Neutrophil (primary cell): Measurements from ENCODE around the gene NUP205.

Experiments
- H3K27ac ChIP-seq: fragments of 200-600 bp; sonication (generic); 2 replicates; pipeline ENCODE4 v1.5.1; 2016; ENCODE audit warnings: mild to moderate bottlenecking, moderate library complexity
- H3K27me3 ChIP-seq: fragments of 200-600 bp; sonication (generic); 2 replicates; pipeline ENCODE4 v1.6.0; 2016; ENCODE audit warnings: mild to moderate bottlenecking
- H3K36me3 ChIP-seq: fragments of 200-600 bp; sonication (generic); 2 replicates; pipeline ENCODE4 v1.5.1; 2017
- H3K4me1 ChIP-seq, 2 experiments: fragments of 200-600 bp in 1 of 2; sonication (generic) in 1 of 2; 1 replicate in 1 of 2; 2 replicates in 1 of 2; pipeline versions ENCODE4 v1.5.1 to v1.6.1; 2013 to 2016; ENCODE audit warnings: low read depth in 1 of 2, low read length in 1 of 2, mild to moderate bottlenecking in 1 of 2, moderate library complexity in 1 of 2; ENCODE audit not compliant: control insufficient read depth in 1 of 2, insufficient read depth in 1 of 2
- H3K4me3 ChIP-seq, 2 experiments: fragments of 200-600 bp in 1 of 2; sonication (generic) in 1 of 2; 1 replicate in 1 of 2; 2 replicates in 1 of 2; pipeline ENCODE4 v1.5.1; 2013 to 2016; ENCODE audit warnings: low read depth in 1 of 2, low read length in 1 of 2, mild to moderate bottlenecking in 1 of 2, moderate library complexity in 1 of 2
- H3K9me3 ChIP-seq: fragments of 200-600 bp; sonication (generic); 2 replicates; pipeline ENCODE4 v1.5.1; 2016
- TF ChIP-seq, protein P1 (sequence below): fragments of 200-600 bp; sonication (generic); IDR thresholded peaks from 2 replicates; pipeline ENCODE4 v1.5.1; 2016; ENCODE audit warnings: antibody characterized with exemption

Gene NUP205

DNA sequence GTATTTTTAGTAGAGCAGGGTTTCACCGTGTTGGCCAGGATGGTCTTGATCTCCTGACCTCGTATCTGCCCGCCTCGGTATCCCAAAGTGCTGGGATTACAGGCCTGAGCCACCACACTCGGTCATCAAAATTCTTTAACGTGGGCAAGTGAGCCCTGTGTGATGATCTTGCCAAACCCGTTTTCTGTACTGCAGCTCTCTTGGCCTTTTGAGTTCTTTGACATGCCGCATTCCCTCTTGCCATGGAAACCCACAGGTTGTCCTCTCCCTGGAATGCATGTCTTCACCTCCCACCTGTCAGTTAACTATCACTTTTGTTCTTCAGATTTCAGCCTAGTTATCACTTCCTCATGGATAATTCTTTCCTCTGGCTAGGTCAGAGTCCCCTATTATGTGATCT is 5.0 kb downstream of the NUP205 start:
- no peaks in the 10 kb centered on the region for H3K36me3 ChIP-seq
- no peaks in the 10 kb centered on the region for H3K27me3 ChIP-seq
- no peak overlapping the region for H3K27ac ChIP-seq
- no peak overlapping the region for H3K4me3 ChIP-seq
- TF ChIP-seq, protein P1, sequence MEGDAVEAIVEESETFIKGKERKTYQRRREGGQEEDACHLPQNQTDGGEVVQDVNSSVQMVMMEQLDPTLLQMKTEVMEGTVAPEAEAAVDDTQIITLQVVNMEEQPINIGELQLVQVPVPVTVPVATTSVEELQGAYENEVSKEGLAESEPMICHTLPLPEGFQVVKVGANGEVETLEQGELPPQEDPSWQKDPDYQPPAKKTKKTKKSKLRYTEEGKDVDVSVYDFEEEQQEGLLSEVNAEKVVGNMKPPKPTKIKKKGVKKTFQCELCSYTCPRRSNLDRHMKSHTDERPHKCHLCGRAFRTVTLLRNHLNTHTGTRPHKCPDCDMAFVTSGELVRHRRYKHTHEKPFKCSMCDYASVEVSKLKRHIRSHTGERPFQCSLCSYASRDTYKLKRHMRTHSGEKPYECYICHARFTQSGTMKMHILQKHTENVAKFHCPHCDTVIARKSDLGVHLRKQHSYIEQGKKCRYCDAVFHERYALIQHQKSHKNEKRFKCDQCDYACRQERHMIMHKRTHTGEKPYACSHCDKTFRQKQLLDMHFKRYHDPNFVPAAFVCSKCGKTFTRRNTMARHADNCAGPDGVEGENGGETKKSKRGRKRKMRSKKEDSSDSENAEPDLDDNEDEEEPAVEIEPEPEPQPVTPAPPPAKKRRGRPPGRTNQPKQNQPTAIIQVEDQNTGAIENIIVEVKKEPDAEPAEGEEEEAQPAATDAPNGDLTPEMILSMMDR, result no peak
- H3K9me3 ChIP-seq, result no peaks in the 10 kb centered on the region
- H3K4me1 ChIP-seq, result peaks cover 11 to 12% of the 10 kb centered on the region in 2 experiments

DNA sequence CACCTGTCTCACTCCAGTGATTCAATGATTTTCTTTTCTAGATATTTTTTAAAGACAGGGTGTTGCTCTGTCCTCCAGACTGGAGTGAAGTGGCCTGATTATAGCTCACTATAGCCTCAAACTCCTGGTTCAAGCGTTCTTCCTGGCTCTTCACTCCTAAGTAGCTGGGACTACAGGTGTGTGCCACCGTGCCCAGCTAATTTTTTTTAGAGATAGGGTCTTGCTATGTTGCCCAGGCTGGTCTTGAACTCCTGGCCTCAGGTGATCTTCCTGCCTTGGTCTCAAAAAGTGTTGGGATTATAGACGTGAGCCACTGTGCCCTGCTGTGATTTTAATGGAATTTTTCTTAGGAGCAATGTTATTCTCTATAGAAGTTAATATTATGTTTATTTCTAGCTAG is 14.1 kb downstream of the NUP205 start:
- H3K27me3 ChIP-seq, result no peaks in the 10 kb centered on the region
- H3K9me3 ChIP-seq, result no peaks in the 10 kb centered on the region
- no peaks in the 10 kb centered on the region for H3K4me1 ChIP-seq
- H3K4me3 ChIP-seq, result no peak overlapping the region
- H3K27ac ChIP-seq, result no peak overlapping the region
- peaks cover 42% of the 10 kb centered on the region for H3K36me3 ChIP-seq
- TF ChIP-seq, protein P1, result no peak

DNA sequence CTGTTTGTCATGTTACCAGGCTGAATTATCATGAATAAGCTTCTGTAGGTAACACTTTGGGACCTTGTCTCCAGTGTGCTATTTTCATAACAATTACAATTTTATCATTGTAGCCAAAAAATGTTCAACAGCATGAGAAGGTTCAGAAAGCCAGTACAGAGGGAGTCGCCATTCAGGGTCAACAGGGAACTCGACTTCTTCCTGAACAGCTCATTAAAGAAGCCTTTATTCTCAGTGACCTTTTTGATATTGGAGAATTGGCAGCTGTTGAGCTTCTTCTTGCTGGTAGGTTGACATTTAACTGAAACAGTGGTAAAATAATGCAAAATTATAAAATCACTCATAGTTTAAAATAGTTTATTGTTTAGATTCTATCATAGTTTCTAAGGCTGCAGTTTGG is 15.8 kb downstream of the NUP205 start:
- H3K36me3 ChIP-seq, result peaks cover 59% of the 10 kb centered on the region
- no peaks in the 10 kb centered on the region for H3K27me3 ChIP-seq
- H3K9me3 ChIP-seq, result no peaks in the 10 kb centered on the region
- H3K4me1 ChIP-seq, result no peaks in the 10 kb centered on the region
- TF ChIP-seq, protein P1, result no peak
- no peak overlapping the region for H3K4me3 ChIP-seq
- no peak overlapping the region for H3K27ac ChIP-seq

DNA sequence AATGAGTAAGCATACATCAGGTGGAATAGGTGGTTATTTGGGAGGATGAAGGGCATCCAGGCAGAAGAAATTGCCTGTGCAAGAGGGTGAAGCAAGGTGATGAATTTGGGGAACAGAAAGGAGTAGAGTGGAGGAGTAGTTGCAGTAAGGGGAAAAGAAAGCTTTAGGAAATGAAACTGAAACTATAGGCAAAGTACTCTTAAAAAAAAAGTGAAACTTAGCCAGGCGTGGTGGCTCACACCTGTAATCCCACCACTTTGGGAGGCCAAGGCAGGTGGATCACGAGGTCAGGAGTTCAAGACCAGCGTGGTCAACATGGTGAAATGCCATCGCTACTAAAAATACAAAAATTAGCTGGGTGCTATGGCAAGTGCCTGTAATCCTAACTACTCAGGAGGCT is 17.6 kb downstream of the NUP205 start:
- TF ChIP-seq, protein P1, result no peak
- Histone ChIP-seq H3K4me1 (no peaks in the 10 kb centered on the region), H3K36me3 (peaks cover 77% of the 10 kb centered on the region), H3K27me3 (no peaks in the 10 kb centered on the region), H3K4me3 (no peak overlapping the region), H3K27ac (no peak overlapping the region), H3K9me3 (no peaks in the 10 kb centered on the region)

DNA sequence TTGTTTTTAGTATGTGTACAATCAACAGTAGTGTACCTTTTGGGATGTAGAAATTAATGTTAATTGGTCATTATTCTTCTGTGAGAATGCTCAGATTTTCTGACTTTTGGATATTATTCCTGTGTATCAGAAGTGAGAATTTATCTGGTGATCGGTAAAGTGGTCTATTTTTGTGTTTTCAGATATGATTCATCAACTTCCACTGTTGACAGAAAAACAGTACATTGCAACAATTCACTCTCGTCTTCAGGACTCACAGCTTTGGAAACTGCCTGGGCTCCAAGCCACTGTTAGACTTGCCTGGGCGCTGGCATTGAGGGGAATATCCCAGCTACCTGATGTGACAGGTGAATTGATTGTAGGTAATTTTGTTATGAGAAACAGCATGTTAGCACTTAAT is 20.9 kb downstream of the NUP205 start:
- no peak overlapping the region for H3K4me3 ChIP-seq

More for the DNA sequence above, 20.9 kb downstream of the NUP205 start:
- TF ChIP-seq, protein P1, result no peak
- Histone ChIP-seq H3K9me3 (no peaks in the 10 kb centered on the region), H3K36me3 (peaks cover 89% of the 10 kb centered on the region), H3K27me3 (no peaks in the 10 kb centered on the region), H3K27ac (no peak overlapping the region), H3K4me1 (no peaks in the 10 kb centered on the region)
